Measurements from ENCODE around the gene TEP1. TPM values are rescaled to one million over a fixed set of nuclear protein-coding genes. Genes with fewer than 3 reads are reported as not detected.

The TEP1 gene
- total and polyA plus RNA-seq, 2 experiments from 2014 or later, result 3.0 to 8.5 TPM

DNA sequence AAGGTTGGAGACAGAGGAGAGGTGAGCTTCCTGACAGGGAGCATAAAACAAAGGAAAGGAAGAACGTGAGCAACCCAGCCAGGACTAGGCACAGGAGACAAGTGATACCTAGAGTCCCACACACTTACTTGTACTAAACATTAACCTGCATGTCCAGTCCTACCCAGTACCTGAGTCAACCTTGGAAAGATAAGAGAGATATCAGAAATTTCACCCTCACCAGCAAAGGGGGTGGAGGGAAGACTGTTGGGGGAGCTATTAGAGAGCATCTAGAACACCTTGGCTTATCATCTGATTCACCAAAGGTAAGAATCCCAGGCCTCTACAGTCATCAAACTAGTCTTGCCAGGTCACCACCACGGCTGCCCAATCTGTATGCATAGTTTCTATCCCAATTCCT lies 11.6 kb upstream of the TEP1 start:
- Histone ChIP-seq H3K27ac (ENCODE audit: low read depth) (no peak overlapping the region), H3K27me3 (ENCODE audit: insufficient read depth) (no peaks in the 10 kb centered on the region), H3K4me1 (ENCODE audit: insufficient read depth) (peaks cover 23% of the 10 kb centered on the region), H3K9me2 (ENCODE audit: insufficient read depth) (peaks cover 6% of the 10 kb centered on the region; the same call in 1 of the 2 replicates), H3K79me2 (replicated peaks; ENCODE audit: insufficient read depth) (no peaks in the 10 kb centered on the region), H2AFZ (no peak overlapping the region), H3F3A (replicated peaks; ENCODE audit: low read depth) (0 out of 2 replicates have a peak, but pooled peaks cover 9% of the 10 kb centered on the region), H3K4me3 (no peak overlapping the region), H3K4me2 (no peak overlapping the region), H3K36me3 (ENCODE audit: insufficient read depth) (no peaks in the 10 kb centered on the region), H4K20me1 (replicated peaks; ENCODE audit: insufficient read depth) (no peaks in the 10 kb centered on the region)
- Mint-ChIP-seq H3K27ac (no peak overlapping the region), H3K4me3 (no peak overlapping the region), H3K9me3 (no peaks in the 10 kb centered on the region), H3K4me1 (peaks cover 26% of the 10 kb centered on the region), H3K27me3 (ENCODE audit: insufficient read depth, low read depth, poor library complexity) (peaks cover 9% of the 10 kb centered on the region), H3K36me3 (ENCODE audit: low read depth) (no peaks in the 10 kb centered on the region)
- TF ChIP-seq STAT1 (IDR thresholded peaks at IDR 0.05; ENCODE audit: unreplicated experiment), result no peak
- no peak for TF ChIP-seq EZH2phosphoT487 (IDR thresholded peaks at IDR 0.05; ENCODE audit: unreplicated experiment)
- TF ChIP-seq POLR2AphosphoS5 (IDR thresholded peaks at IDR 0.05; ENCODE audit: low read depth), result no peak
- TF ChIP-seq, protein P1, sequence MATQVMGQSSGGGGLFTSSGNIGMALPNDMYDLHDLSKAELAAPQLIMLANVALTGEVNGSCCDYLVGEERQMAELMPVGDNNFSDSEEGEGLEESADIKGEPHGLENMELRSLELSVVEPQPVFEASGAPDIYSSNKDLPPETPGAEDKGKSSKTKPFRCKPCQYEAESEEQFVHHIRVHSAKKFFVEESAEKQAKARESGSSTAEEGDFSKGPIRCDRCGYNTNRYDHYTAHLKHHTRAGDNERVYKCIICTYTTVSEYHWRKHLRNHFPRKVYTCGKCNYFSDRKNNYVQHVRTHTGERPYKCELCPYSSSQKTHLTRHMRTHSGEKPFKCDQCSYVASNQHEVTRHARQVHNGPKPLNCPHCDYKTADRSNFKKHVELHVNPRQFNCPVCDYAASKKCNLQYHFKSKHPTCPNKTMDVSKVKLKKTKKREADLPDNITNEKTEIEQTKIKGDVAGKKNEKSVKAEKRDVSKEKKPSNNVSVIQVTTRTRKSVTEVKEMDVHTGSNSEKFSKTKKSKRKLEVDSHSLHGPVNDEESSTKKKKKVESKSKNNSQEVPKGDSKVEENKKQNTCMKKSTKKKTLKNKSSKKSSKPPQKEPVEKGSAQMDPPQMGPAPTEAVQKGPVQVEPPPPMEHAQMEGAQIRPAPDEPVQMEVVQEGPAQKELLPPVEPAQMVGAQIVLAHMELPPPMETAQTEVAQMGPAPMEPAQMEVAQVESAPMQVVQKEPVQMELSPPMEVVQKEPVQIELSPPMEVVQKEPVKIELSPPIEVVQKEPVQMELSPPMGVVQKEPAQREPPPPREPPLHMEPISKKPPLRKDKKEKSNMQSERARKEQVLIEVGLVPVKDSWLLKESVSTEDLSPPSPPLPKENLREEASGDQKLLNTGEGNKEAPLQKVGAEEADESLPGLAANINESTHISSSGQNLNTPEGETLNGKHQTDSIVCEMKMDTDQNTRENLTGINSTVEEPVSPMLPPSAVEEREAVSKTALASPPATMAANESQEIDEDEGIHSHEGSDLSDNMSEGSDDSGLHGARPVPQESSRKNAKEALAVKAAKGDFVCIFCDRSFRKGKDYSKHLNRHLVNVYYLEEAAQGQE (IDR thresholded peaks at IDR 0.05; ENCODE audit: unreplicated experiment), result no peak
- TF ChIP-seq CREB1 (CRISPR knock-in tag; IDR thresholded peaks at IDR 0.05; ENCODE audit: low read depth), result no peak
- TF ChIP-seq, protein P2, sequence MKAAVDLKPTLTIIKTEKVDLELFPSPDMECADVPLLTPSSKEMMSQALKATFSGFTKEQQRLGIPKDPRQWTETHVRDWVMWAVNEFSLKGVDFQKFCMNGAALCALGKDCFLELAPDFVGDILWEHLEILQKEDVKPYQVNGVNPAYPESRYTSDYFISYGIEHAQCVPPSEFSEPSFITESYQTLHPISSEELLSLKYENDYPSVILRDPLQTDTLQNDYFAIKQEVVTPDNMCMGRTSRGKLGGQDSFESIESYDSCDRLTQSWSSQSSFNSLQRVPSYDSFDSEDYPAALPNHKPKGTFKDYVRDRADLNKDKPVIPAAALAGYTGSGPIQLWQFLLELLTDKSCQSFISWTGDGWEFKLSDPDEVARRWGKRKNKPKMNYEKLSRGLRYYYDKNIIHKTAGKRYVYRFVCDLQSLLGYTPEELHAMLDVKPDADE (IDR thresholded peaks at IDR 0.05), result no peak
- TF ChIP-seq EZH2 (IDR thresholded peaks at IDR 0.05; ENCODE audit: low read depth, unreplicated experiment), result no peak
- no peak for TF ChIP-seq JUNB (IDR thresholded peaks at IDR 0.05; ENCODE audit: unreplicated experiment)
- no peak for TF ChIP-seq NANOG (IDR thresholded peaks at IDR 0.05; ENCODE audit: borderline replicate concordance)
- TF ChIP-seq, protein P3, sequence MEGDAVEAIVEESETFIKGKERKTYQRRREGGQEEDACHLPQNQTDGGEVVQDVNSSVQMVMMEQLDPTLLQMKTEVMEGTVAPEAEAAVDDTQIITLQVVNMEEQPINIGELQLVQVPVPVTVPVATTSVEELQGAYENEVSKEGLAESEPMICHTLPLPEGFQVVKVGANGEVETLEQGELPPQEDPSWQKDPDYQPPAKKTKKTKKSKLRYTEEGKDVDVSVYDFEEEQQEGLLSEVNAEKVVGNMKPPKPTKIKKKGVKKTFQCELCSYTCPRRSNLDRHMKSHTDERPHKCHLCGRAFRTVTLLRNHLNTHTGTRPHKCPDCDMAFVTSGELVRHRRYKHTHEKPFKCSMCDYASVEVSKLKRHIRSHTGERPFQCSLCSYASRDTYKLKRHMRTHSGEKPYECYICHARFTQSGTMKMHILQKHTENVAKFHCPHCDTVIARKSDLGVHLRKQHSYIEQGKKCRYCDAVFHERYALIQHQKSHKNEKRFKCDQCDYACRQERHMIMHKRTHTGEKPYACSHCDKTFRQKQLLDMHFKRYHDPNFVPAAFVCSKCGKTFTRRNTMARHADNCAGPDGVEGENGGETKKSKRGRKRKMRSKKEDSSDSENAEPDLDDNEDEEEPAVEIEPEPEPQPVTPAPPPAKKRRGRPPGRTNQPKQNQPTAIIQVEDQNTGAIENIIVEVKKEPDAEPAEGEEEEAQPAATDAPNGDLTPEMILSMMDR (conservative IDR thresholded peaks at IDR 0.05; ENCODE audit: low read depth in 2 of 2), result no peak
- ATAC-seq, result no peak
- no peak for DNase-seq (ENCODE audit: low spot score)
